Mesendoderm (in vitro differentiated cells): ENCODE measurements around the gene ELOVL7.

Source experiments
- DNase-seq: peaks from one replicate; pipeline ENCODE4 v3.0.0; 2013
- H2AK5ac ChIP-seq: 2 replicates; pipeline ENCODE4 v1.6.1; 2013; ENCODE audit warnings: low read length, inconsistent platforms
- H2BK120ac ChIP-seq: 2 replicates; pipeline ENCODE4 v1.6.1; 2013; ENCODE audit warnings: low read depth, mild to moderate bottlenecking, low read length, moderate library complexity, mixed read lengths
- H2BK15ac ChIP-seq: replicated peaks from 2 replicates; pipeline ENCODE4 v1.6.1; 2013; ENCODE audit warnings: low read depth, mild to moderate bottlenecking, moderate library complexity
- H2BK5ac ChIP-seq: 2 replicates; pipeline ENCODE4 v1.6.1; 2013; ENCODE audit warnings: low read length, inconsistent platforms
- H3K18ac ChIP-seq: 2 replicates; pipeline ENCODE4 v1.6.1; 2013; ENCODE audit warnings: mild to moderate bottlenecking, low read length, mixed read lengths
- H3K23ac ChIP-seq: one replicate; pipeline ENCODE4 v1.6.1; 2013; ENCODE audit warnings: low read length
- H3K27ac ChIP-seq: 2 replicates; pipeline ENCODE4 v1.5.1; 2013; ENCODE audit warnings: low read depth, mild to moderate bottlenecking, inconsistent platforms, low read length, moderate library complexity
- H3K27me3 ChIP-seq: 2 replicates; pipeline ENCODE4 v1.6.1; 2013; ENCODE audit warnings: low read length, control low read depth, mild to moderate bottlenecking, inconsistent platforms; ENCODE audit not compliant: insufficient read depth, poor library complexity
- H3K36me3 ChIP-seq: 2 replicates; pipeline ENCODE4 v1.6.1; 2013; ENCODE audit warnings: low read length, inconsistent platforms; ENCODE audit not compliant: control insufficient read depth, insufficient read depth
- H3K4ac ChIP-seq: one replicate; pipeline ENCODE4 v1.6.1; 2013; ENCODE audit warnings: low read depth, mild to moderate bottlenecking, low read length, moderate library complexity
- H3K4me1 ChIP-seq: 2 replicates; pipeline ENCODE4 v1.6.1; 2013; ENCODE audit warnings: low read depth, low read length, inconsistent platforms; ENCODE audit not compliant: control insufficient read depth
- H3K4me2 ChIP-seq: 2 replicates; pipeline ENCODE4 v1.6.1; 2013; ENCODE audit warnings: low read length
- H3K4me3 ChIP-seq: 2 replicates; pipeline ENCODE4 v1.5.1; 2013; ENCODE audit warnings: mild to moderate bottlenecking, low read length
- H3K56ac ChIP-seq: one replicate; pipeline ENCODE4 v1.6.1; 2013; ENCODE audit warnings: low read length
- H3K79me1 ChIP-seq: 2 replicates; pipeline ENCODE4 v1.6.1; 2013; ENCODE audit warnings: low read length, inconsistent platforms
- H3K79me2 ChIP-seq: 2 replicates; pipeline ENCODE4 v1.6.1; 2013; ENCODE audit warnings: mild to moderate bottlenecking, low read length; ENCODE audit not compliant: control insufficient read depth, insufficient read depth
- H3K9ac ChIP-seq: 2 replicates; pipeline ENCODE4 v1.6.1; 2013; ENCODE audit warnings: low read length, inconsistent platforms
- H4K5ac ChIP-seq: one replicate; pipeline ENCODE4 v1.6.1; 2013; ENCODE audit warnings: low read length
- H4K8ac ChIP-seq: one replicate; pipeline ENCODE4 v1.6.1; 2013; ENCODE audit warnings: low read depth, mild to moderate bottlenecking, control low read depth, low read length, moderate library complexity
- WGBS: extraction: QIAGEN DNeasy Blood & Tissue Kit; methylation state at CpG from one replicate; pipeline ENCODE4 v1.1.7; 2013; ENCODE audit warnings: low lambda C conversion rate, missing lambda C conversion rate; ENCODE audit not compliant: insufficient coverage; ENCODE audit errors: extremely low coverage; 5-methylcytosine and 5-hydroxymethylcytosine counted together

Gene ELOVL7

DNA sequence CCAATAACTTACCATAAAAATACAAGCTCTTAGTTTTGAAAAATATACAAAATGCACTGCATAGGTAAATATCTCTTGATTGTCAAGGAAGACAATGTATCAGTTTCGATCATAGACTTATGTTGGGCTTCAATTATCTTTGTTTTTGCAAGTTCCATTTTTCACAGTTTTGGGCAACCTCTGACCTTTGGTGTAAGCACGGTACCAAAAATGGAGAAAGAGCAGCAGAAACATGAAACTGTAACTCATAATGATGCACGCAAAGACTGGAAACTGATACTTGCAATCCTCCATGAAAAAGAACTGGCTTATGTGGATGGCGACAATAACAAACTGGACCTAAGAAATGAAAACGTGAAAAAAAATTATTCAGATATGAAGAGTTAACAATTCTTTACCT, 89.6 kb downstream of the ELOVL7 start:
- H3K27me3 ChIP-seq = no peaks in the 10 kb centered on the region
- H4K8ac ChIP-seq = no peak overlapping the region
- no peak overlapping the region for H3K4ac ChIP-seq
- no peak overlapping the region for H3K23ac ChIP-seq
- WGBS = no CpG with 5 or more reads among the region's 5 CpGs
- no peaks in the 10 kb centered on the region for H3K79me1 ChIP-seq
- no peak overlapping the region for H3K9ac ChIP-seq
- H4K5ac ChIP-seq = no peak overlapping the region
- no peak overlapping the region for H2BK120ac ChIP-seq
- no peak overlapping the region for H3K4me3 ChIP-seq
- H3K18ac ChIP-seq = no peak overlapping the region
- no peak overlapping the region for H3K27ac ChIP-seq
- H3K79me2 ChIP-seq = no peaks in the 10 kb centered on the region
- no peaks in the 10 kb centered on the region for H3K4me1 ChIP-seq
- H2AK5ac ChIP-seq = no peak overlapping the region
- no peak for DNase-seq
- H3K56ac ChIP-seq = no peak overlapping the region
- H2BK5ac ChIP-seq = no peak overlapping the region
- H2BK15ac ChIP-seq = no peak overlapping the region
- no peak overlapping the region for H3K4me2 ChIP-seq
- H3K36me3 ChIP-seq = no peaks in the 10 kb centered on the region

DNA sequence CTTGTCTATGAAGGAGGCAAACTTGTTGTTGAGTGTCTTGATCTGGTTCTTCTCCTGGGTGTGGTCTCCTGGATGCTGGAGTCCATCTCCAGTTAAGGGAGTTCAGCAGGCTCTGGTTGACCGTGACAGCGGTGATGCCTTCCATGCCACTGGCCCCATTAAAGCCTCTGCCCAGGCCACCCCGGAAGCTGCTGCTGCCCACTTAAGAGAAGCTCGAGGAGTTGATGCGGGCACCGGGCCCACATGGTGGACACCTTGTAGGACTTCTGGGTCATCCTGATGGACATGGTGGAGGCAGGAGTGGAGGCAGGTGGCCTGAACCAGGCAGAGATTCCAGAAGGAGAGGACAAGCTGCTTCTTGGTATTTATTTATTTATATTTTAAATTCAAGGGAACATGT, 99.4 kb downstream of the ELOVL7 start:
- no peak overlapping the region for H3K4me3 ChIP-seq
- DNase-seq = no peak

DNA sequence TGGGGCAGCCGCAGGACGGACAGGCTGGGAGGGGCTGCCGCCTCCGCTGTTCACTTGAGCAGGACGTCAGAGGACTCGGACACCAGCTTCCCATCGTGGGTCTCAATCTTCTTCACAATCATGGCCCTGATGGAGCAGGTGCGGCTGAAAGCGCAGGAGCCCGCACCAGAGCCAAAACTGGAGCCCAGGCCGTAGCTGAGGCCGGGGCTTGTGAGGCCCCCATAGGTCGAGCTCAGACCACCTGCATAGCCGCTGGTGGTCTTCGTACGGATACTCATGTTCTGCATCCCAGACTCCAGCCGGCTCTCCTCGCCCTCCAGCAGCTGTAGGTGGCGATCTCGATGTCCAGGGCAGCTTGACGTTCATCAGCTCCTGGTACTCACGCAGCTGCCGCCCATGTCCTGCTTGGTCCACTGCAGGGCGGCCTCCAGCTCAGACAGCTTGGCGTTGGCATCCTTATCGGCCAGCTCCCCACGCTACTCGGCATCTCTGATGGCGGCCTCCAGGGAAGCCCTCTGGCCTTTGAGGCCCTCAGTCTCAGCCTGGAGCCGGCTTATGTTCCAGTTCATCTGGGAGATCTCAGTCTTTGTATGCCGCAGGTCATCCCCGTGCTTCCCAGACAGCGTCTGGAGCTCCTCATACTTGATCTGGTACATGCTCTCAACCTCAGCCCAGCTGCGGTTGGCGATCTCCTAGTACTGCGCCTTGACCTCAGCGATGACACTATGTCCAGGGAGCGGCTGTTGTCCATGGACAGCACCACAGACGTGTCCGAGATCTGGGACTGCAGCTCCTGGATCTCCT, 100.4 kb downstream of the ELOVL7 start:
- no peak for DNase-seq
- no peaks in the 10 kb centered on the region for H3K79me2 ChIP-seq

More for the DNA sequence above, 99.4 kb downstream of the ELOVL7 start:
- H4K5ac ChIP-seq = no peak overlapping the region
- H3K36me3 ChIP-seq = no peaks in the 10 kb centered on the region
- H2BK15ac ChIP-seq = no peak overlapping the region
- H4K8ac ChIP-seq = no peak overlapping the region
- no peaks in the 10 kb centered on the region for H3K27me3 ChIP-seq
- no peak overlapping the region for H3K56ac ChIP-seq
- H3K27ac ChIP-seq = no peak overlapping the region
- H3K23ac ChIP-seq = no peak overlapping the region
- no peaks in the 10 kb centered on the region for H3K79me2 ChIP-seq
- no peak overlapping the region for H2BK120ac ChIP-seq
- no peak overlapping the region for H2AK5ac ChIP-seq
- H3K9ac ChIP-seq = no peak overlapping the region
- no peak overlapping the region for H3K18ac ChIP-seq
- no peak overlapping the region for H3K4ac ChIP-seq
- H3K4me1 ChIP-seq = no peaks in the 10 kb centered on the region
- H2BK5ac ChIP-seq = no peak overlapping the region
- H3K4me2 ChIP-seq = no peak overlapping the region
- WGBS = no CpG with 5 or more reads among the region's 6 CpGs
- no peaks in the 10 kb centered on the region for H3K79me1 ChIP-seq

DNA sequence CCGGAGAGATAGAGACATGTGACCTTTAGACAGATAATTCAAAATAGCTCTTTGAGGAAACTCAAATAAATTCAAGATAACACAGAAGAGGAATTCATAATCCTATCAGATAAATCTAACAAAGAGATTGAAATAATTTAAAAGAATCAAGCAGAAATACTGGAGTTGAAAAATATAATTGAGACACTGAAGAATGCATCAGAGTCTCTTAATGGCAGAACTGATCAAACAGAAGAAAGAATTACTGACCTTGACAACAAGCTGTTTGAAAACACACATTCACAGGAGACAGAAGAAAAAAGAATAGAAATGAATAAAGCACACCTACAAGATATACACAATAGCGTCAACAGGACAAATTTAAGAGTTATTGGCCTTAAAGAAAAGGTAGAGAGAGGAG, 103.7 kb downstream of the ELOVL7 start:
- Histone ChIP-seq H3K79me1 (no peaks in the 10 kb centered on the region), H2BK5ac (no peak overlapping the region), H2BK15ac (no peak overlapping the region), H3K4me3 (no peak overlapping the region), H3K4me2 (no peak overlapping the region), H3K4me1 (no peaks in the 10 kb centered on the region), H3K56ac (no peak overlapping the region), H3K23ac (no peak overlapping the region), H3K4ac (no peak overlapping the region), H3K9ac (no peak overlapping the region), H3K79me2 (no peaks in the 10 kb centered on the region), H4K8ac (no peak overlapping the region), H3K27ac (no peak overlapping the region), H3K18ac (no peak overlapping the region), H2BK120ac (no peak overlapping the region), H4K5ac (no peak overlapping the region), H3K27me3 (no peaks in the 10 kb centered on the region), H2AK5ac (no peak overlapping the region), H3K36me3 (no peaks in the 10 kb centered on the region)
- DNase-seq = no peak
- WGBS = no CpG with 5 or more reads among the region's 2 CpGs

More for the DNA sequence above, 100.4 kb downstream of the ELOVL7 start:
- H3K9ac ChIP-seq = no peak overlapping the region
- H2BK5ac ChIP-seq = no peak overlapping the region
- H3K56ac ChIP-seq = no peak overlapping the region
- H2BK15ac ChIP-seq = no peak overlapping the region
- no CpG with 5 or more reads among the region's 40 CpGs for WGBS
- H2AK5ac ChIP-seq = no peak overlapping the region
- H3K27me3 ChIP-seq = no peaks in the 10 kb centered on the region
- no peaks in the 10 kb centered on the region for H3K36me3 ChIP-seq
- H3K23ac ChIP-seq = no peak overlapping the region
- no peak overlapping the region for H4K5ac ChIP-seq
- H3K4me2 ChIP-seq = no peak overlapping the region
- no peak overlapping the region for H3K4me3 ChIP-seq
- no peak overlapping the region for H2BK120ac ChIP-seq
- H3K27ac ChIP-seq = no peak overlapping the region
- no peak overlapping the region for H3K4ac ChIP-seq
- H3K18ac ChIP-seq = no peak overlapping the region
- no peaks in the 10 kb centered on the region for H3K4me1 ChIP-seq
- no peaks in the 10 kb centered on the region for H3K79me1 ChIP-seq
- no peak overlapping the region for H4K8ac ChIP-seq

DNA sequence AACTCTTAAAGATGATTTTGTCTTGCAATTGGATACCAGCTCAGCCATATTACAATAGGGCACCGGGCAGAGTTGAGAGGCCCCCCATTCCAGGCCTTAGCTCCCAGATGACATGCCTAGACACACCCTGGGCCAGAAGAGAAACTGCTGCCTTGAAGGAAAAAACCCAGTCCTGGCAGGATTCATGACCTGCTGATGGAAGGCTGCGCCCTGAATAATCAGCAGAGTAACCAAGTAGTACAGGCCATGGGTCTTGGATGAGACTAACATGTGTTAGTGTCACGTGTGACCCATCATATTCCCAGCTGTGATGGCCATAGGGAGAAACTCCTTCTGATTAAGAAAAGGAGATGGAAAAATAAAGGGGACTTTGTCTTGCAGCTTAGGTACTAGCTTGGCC, 105.1 kb downstream of the ELOVL7 start:
- Histone ChIP-seq H3K9ac (no peak overlapping the region), H2BK15ac (no peak overlapping the region), H3K27ac (no peak overlapping the region), H2BK5ac (no peak overlapping the region), H2BK120ac (no peak overlapping the region), H3K4me3 (no peak overlapping the region), H3K4ac (no peak overlapping the region), H3K36me3 (no peaks in the 10 kb centered on the region), H3K23ac (no peak overlapping the region), H3K56ac (no peak overlapping the region), H3K79me1 (no peaks in the 10 kb centered on the region), H3K27me3 (no peaks in the 10 kb centered on the region), H3K18ac (no peak overlapping the region), H4K5ac (no peak overlapping the region), H3K4me1 (no peaks in the 10 kb centered on the region), H3K4me2 (no peak overlapping the region), H4K8ac (no peak overlapping the region), H3K79me2 (no peaks in the 10 kb centered on the region), H2AK5ac (no peak overlapping the region)
- DNase-seq = no peak
- no CpG with 5 or more reads among the region's 3 CpGs for WGBS

DNA sequence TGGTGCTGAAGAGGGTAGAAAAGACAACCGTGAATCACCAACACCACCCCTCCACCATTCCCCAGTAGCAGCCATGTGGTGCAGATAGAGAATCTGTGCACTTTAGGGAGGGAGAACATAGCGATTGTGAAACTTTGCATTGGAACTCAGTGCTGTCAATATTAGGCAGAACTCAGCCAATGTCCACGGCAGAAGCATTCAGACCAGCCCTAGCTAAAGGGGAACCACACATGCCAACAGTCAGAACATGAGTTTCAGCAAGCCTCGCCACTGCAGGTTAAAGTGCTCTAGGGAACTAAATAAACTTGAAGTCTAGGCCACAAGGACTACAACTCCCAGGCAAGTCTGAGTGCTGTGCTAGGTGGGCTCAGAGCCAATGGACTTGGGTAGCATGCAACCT, 105.6 kb downstream of the ELOVL7 start:
- Histone ChIP-seq H2AK5ac (no peak overlapping the region), H3K56ac (no peak overlapping the region), H2BK5ac (no peak overlapping the region), H2BK15ac (no peak overlapping the region), H3K36me3 (no peaks in the 10 kb centered on the region), H3K4me2 (no peak overlapping the region), H3K27me3 (no peaks in the 10 kb centered on the region), H3K27ac (no peak overlapping the region), H4K8ac (no peak overlapping the region), H3K79me2 (no peaks in the 10 kb centered on the region), H3K9ac (no peak overlapping the region), H4K5ac (no peak overlapping the region), H3K23ac (no peak overlapping the region), H3K4me1 (no peaks in the 10 kb centered on the region), H3K18ac (no peak overlapping the region), H3K4me3 (no peak overlapping the region), H2BK120ac (no peak overlapping the region), H3K4ac (no peak overlapping the region), H3K79me1 (no peaks in the 10 kb centered on the region)
- DNase-seq = no peak
- no CpG with 5 or more reads among the region's 4 CpGs for WGBS
